Measurements from ENCODE around the gene TMEM30B.
"Not testable (repeated sequence)": the region's sequence is repeated elsewhere in the genome, so short reads cannot be mapped to it uniquely, and the experiment has no call there.

Gene TMEM30B

GRCh38 chr14:61319086-61319485, 37.9 kb upstream of the TMEM30B start:
- H3K27me3 ChIP-seq (ENCODE audit: insufficient read depth, poor library complexity, severe bottlenecking): peaks cover 32% of the 10 kb centered on the region
- no peak for TF ChIP-seq POLR2AphosphoS5 (IDR thresholded peaks at IDR 0.05; ENCODE audit: low read depth)
- TF ChIP-seq, protein P1, sequence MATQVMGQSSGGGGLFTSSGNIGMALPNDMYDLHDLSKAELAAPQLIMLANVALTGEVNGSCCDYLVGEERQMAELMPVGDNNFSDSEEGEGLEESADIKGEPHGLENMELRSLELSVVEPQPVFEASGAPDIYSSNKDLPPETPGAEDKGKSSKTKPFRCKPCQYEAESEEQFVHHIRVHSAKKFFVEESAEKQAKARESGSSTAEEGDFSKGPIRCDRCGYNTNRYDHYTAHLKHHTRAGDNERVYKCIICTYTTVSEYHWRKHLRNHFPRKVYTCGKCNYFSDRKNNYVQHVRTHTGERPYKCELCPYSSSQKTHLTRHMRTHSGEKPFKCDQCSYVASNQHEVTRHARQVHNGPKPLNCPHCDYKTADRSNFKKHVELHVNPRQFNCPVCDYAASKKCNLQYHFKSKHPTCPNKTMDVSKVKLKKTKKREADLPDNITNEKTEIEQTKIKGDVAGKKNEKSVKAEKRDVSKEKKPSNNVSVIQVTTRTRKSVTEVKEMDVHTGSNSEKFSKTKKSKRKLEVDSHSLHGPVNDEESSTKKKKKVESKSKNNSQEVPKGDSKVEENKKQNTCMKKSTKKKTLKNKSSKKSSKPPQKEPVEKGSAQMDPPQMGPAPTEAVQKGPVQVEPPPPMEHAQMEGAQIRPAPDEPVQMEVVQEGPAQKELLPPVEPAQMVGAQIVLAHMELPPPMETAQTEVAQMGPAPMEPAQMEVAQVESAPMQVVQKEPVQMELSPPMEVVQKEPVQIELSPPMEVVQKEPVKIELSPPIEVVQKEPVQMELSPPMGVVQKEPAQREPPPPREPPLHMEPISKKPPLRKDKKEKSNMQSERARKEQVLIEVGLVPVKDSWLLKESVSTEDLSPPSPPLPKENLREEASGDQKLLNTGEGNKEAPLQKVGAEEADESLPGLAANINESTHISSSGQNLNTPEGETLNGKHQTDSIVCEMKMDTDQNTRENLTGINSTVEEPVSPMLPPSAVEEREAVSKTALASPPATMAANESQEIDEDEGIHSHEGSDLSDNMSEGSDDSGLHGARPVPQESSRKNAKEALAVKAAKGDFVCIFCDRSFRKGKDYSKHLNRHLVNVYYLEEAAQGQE (IDR thresholded peaks at IDR 0.05; ENCODE audit: insufficient replicate concordance, low read depth): no peak
- TF ChIP-seq, protein P2, sequence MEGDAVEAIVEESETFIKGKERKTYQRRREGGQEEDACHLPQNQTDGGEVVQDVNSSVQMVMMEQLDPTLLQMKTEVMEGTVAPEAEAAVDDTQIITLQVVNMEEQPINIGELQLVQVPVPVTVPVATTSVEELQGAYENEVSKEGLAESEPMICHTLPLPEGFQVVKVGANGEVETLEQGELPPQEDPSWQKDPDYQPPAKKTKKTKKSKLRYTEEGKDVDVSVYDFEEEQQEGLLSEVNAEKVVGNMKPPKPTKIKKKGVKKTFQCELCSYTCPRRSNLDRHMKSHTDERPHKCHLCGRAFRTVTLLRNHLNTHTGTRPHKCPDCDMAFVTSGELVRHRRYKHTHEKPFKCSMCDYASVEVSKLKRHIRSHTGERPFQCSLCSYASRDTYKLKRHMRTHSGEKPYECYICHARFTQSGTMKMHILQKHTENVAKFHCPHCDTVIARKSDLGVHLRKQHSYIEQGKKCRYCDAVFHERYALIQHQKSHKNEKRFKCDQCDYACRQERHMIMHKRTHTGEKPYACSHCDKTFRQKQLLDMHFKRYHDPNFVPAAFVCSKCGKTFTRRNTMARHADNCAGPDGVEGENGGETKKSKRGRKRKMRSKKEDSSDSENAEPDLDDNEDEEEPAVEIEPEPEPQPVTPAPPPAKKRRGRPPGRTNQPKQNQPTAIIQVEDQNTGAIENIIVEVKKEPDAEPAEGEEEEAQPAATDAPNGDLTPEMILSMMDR (IDR thresholded peaks at IDR 0.05; ENCODE audit: insufficient read depth, low read length): no peak
- no peak for TF ChIP-seq SPI1 (IDR thresholded peaks at IDR 0.05; ENCODE audit: borderline replicate concordance, low read depth)
- TF ChIP-seq GABPA (IDR thresholded peaks at IDR 0.05; ENCODE audit: low read depth): no peak
- H3K27ac ChIP-seq (replicated peaks): no peak overlapping the region
- DNase-seq (ENCODE audit: low read depth in 1 of 2, low spot score in 1 of 2): no peak
- no peak overlapping the region for H3K4me3 ChIP-seq (replicated peaks; ENCODE audit: insufficient read depth, low read length)

DNA sequence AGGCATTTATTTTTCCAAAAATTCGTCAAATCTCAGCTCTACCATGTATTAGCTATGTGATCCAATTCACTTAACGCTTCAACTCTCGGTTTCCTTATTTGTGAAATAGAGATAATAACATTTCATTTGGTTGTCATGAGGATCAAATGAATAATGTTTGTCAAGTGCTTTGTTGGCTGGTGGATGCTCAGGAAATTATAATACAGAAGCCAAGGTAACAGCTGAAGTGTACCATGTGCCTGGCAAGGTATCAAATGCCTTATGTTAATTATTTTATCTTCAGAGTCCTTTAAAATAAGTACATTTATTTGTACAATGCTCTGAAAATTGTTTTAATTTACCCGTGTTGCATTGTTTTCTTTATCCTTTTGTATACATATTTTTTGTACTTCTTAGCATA, 34.2 kb upstream of the TMEM30B start:
- DNase-seq (ENCODE audit: low read depth in 1 of 2, low spot score in 1 of 2): no peak
- Histone ChIP-seq H3K4me3 (replicated peaks; ENCODE audit: insufficient read depth, low read length) (no peak overlapping the region), H3K27me3 (ENCODE audit: insufficient read depth, poor library complexity, severe bottlenecking) (no peaks in the 10 kb centered on the region), H3K27ac (replicated peaks) (no peak overlapping the region)
- TF ChIP-seq, protein P2 (IDR thresholded peaks at IDR 0.05; ENCODE audit: insufficient read depth, low read length): no peak
- TF ChIP-seq POLR2AphosphoS5 (IDR thresholded peaks at IDR 0.05; ENCODE audit: low read depth) (no peak), GABPA (IDR thresholded peaks at IDR 0.05; ENCODE audit: low read depth) (no peak), SPI1 (IDR thresholded peaks at IDR 0.05; ENCODE audit: borderline replicate concordance, low read depth) (no peak)
- TF ChIP-seq, protein P1 (IDR thresholded peaks at IDR 0.05; ENCODE audit: insufficient replicate concordance, low read depth): no peak

- not testable (repeated sequence) for H3K4me3 ChIP-seq (replicated peaks; ENCODE audit: insufficient read depth, low read length); H3K27ac ChIP-seq (replicated peaks); DNase-seq (ENCODE audit: low read depth in 1 of 2, low spot score in 1 of 2); H3K27me3 ChIP-seq (ENCODE audit: insufficient read depth, poor library complexity, severe bottlenecking)
Measured at GRCh38 chr14:61308701-61309100, 27.6 kb upstream of the TMEM30B start.

DNA sequence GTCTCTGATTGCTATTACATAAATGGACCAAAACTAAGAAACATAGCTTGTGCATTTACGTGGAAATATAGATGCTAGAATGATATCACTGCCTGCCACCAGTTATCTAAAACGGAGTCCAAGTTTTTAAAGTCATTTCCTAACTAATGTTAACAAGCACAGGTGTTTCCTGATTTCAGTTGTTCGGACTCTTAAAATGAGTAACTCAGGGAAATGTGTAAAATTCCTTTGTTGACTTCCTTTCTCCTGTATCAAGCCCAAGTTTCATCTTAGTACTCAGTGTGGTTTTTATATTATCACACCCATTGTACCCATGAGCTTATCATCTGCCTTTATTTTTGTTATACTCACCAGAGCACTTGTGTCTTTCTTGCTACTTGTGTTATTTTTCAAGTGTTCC, 27.1 kb upstream of the TMEM30B start:
- TF ChIP-seq, protein P1 (IDR thresholded peaks at IDR 0.05; ENCODE audit: insufficient replicate concordance, low read depth): no peak
- DNase-seq (ENCODE audit: low read depth in 1 of 2, low spot score in 1 of 2): no peak
- H3K4me3 ChIP-seq (replicated peaks; ENCODE audit: insufficient read depth, low read length): no peak overlapping the region

More for the DNA sequence above, 27.1 kb upstream of the TMEM30B start:
- Histone ChIP-seq H3K27ac (replicated peaks) (no peak overlapping the region), H3K27me3 (ENCODE audit: insufficient read depth, poor library complexity, severe bottlenecking) (no peaks in the 10 kb centered on the region)
